ENCODE data around the gene PPP1R7. TPM values are rescaled to one million over a fixed set of nuclear protein-coding genes. Genes with fewer than 3 reads are reported as not detected.
"Not testable (repeated sequence)": the region's sequence is repeated elsewhere in the genome, so short reads cannot be mapped to it uniquely, and the experiment has no call there.

Gene PPP1R7, protein sequence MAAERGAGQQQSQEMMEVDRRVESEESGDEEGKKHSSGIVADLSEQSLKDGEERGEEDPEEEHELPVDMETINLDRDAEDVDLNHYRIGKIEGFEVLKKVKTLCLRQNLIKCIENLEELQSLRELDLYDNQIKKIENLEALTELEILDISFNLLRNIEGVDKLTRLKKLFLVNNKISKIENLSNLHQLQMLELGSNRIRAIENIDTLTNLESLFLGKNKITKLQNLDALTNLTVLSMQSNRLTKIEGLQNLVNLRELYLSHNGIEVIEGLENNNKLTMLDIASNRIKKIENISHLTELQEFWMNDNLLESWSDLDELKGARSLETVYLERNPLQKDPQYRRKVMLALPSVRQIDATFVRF
- 10 to 100 TPM; 21.9 to 55.3 (median 37.8) TPM for total RNA-seq
- 100 to 1,000 TPM in 1 of 2 donors, 10 to 100 TPM in 1; 56.0 to 120 TPM for polyA plus RNA-seq
- long read RNA-seq, donor 1, transcript PPP1R7-201 (10 exons, 2,386 nt) = major isoform, 59 of 102 reads
- long read RNA-seq, donor 1, transcript PPP1R7-202 (9 exons, 1,954 nt) = minor isoform, 9 of 102 reads
- long read RNA-seq, donor 1, partial matches to known transcripts = 16 of 102 reads
- long read RNA-seq, donor 1, other reads (novel, unspliced or antisense) = 9 of 102 reads
- long read RNA-seq, donor 2, transcript PPP1R7-201 (10 exons, 2,386 nt) = major isoform, 50 of 115 reads
- long read RNA-seq, donor 2, transcript PPP1R7-206 (9 exons, 965 nt) = minor isoform, 5 of 115 reads
- long read RNA-seq, donor 2, partial matches to known transcripts = 57 of 115 reads
- long read RNA-seq, donor 2, other reads (novel, unspliced or antisense) = 0 of 115 reads
- long read RNA-seq, donor 3, transcript PPP1R7-201 (10 exons, 2,386 nt) = major isoform, 25 of 35 reads
- long read RNA-seq, donor 3, partial matches to known transcripts = 3 of 35 reads
- long read RNA-seq, donor 3, other reads (novel, unspliced or antisense) = 2 of 35 reads

DNA sequence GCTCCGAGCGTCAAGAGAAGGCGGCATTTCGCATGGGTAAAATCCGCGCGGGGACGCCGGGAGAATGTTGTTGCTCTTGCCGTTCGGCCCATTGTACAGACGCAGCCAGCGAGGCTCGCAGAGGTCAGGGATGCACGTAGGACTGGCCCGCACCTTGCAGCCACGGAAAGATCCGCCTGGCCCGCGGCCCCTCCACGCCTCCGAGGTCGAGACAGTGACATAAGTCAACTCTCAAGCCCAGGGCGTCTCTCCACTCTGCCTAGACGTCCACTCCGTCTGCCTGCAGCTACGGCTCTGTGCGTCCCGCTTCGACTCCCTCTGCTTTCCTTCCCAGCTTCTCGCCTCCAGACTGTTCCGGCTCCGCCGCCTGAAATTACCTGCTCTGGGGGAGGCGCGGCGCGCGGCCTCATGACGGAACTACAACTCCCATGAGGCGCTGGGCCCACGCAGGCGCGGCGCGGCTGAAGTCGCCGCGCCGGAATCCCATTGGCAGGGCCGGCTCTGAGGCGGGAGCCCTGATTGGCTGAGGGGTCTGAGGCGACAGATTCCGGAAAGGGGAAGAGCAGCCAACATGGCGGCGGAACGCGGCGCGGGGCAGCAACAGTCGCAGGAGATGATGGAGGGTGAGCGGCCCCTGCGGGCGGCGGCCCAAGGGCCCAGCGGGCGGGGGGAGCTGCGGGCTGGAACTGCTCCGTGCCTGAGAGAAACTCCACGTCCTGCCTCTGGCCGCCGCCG lies at the start of gene PPP1R7:
Gene PPP1R7, plus strand, starts transcription at position 543 of the 735 bp plus-strand sequence. Its CDS starts 29 bp downstream, at position 572.
- peak within 1 kb of the TSS; percentile 87 for H3K4me3 ChIP-seq
- H3K36me3 ChIP-seq = no peaks in the 10 kb centered on the region
- TF ChIP-seq EP300 (IDR thresholded peaks at IDR 0.05) (no peak), POLR2A (IDR thresholded peaks at IDR 0.05) (peak; percentile 79)
- TF ChIP-seq, protein P1, sequence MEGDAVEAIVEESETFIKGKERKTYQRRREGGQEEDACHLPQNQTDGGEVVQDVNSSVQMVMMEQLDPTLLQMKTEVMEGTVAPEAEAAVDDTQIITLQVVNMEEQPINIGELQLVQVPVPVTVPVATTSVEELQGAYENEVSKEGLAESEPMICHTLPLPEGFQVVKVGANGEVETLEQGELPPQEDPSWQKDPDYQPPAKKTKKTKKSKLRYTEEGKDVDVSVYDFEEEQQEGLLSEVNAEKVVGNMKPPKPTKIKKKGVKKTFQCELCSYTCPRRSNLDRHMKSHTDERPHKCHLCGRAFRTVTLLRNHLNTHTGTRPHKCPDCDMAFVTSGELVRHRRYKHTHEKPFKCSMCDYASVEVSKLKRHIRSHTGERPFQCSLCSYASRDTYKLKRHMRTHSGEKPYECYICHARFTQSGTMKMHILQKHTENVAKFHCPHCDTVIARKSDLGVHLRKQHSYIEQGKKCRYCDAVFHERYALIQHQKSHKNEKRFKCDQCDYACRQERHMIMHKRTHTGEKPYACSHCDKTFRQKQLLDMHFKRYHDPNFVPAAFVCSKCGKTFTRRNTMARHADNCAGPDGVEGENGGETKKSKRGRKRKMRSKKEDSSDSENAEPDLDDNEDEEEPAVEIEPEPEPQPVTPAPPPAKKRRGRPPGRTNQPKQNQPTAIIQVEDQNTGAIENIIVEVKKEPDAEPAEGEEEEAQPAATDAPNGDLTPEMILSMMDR (IDR thresholded peaks at IDR 0.05) = peak in 1 of 3 donors; percentile 25
- H3K27me3 ChIP-seq = no peaks in the 10 kb centered on the region
- DNase-seq = peak; percentile 92 to 95 (median 93)
- intact Hi-C loops (cut with DNase I) = no loop called here
- peak within 1 kb of the TSS in 1 of 2 donors; percentile 74 for H3K27ac ChIP-seq
- H3K4me1 ChIP-seq (ENCODE audit: insufficient read depth) = no peaks in the 10 kb centered on the region
- 0 to 1% (median 0%) methylated on average over 60 to 73 of the region's 73 CpGs for WGBS, 3 donors
- no peaks in the 10 kb centered on the region for H3K9me3 ChIP-seq

DNA sequence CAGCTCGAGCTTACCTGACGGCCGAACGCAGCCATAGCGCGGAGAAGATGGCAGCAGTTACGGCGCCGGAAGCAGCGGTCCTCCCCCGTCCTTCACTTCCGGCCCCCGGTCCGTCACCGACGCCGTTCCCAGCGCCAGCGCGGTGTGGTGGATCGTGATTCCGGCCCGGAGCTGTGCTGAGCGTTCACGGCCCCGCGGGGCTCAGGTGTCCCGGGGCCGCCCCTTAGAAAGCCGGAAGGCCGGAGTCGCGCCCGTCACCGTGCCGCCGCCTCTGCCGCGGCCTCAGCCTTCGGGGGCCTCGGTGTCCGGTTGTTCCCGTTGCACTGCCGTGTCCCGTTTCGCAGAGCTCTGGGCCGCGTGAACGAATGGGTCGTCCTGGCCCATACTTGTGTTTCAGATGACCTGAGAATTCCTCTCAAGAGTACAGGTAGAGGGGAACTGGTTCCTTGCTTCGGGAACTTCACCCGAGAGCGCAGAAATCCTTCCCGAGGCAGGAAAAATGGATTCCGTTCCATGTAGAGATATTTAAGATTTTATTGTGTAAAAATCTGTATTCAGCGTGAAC lies 47.9 kb upstream of the PPP1R7 start, which contains the start of gene MTERF4:
Gene MTERF4, minus strand, starts transcription at position 49 of the 565 bp plus-strand sequence. Its CDS starts 14 bp downstream, at position 35.
- H3K9me3 ChIP-seq = no peaks in the 10 kb centered on the region
- H3K36me3 ChIP-seq = no peaks in the 10 kb centered on the region
- H3K27me3 ChIP-seq = no peaks in the 10 kb centered on the region
- DNase-seq = peak; percentile 83 to 90 (median 86)
- H3K4me3 ChIP-seq = peak within 1 kb of the TSS; percentile 94
- H3K27ac ChIP-seq = peak within 1 kb of the TSS; percentile 66 to 84
- intact Hi-C loops (cut with DNase I) = no loop called here
- no peak for TF ChIP-seq EP300 (IDR thresholded peaks at IDR 0.05)
- TF ChIP-seq, protein P1 (IDR thresholded peaks at IDR 0.05) = peak in 1 of 3 donors; percentile 31
- TF ChIP-seq POLR2A (IDR thresholded peaks at IDR 0.05) = peak; percentile 57
- peaks cover 9% of the 10 kb centered on the region for H3K4me1 ChIP-seq (ENCODE audit: insufficient read depth)
- WGBS, 3 donors = 0% methylated on average over 35 to 56 of the region's 56 CpGs

DNA sequence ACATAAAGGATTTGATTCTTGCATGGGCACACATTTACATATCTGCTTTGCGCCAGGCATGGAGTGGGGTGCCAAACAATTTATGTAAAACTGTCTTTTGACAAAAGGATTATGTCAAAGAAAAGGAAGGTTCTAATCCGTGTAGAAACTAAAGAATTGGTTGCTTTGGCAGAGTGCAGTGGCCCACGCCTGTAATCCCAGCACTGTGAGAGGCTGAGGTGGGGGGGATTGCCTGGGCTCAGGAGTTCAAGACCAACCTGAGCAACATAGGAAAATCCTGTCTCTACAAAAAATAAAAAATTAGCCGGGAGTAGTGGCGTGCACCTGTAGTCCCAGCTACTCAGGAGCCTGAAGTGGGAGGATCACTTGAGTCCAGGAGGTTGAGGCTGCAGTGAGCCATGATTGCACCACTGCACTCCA lies 47.1 kb upstream of the PPP1R7 start:
- no peak for DNase-seq
- Histone ChIP-seq H3K4me3 (peak overlapping the region; percentile 94), H3K36me3 (no peaks in the 10 kb centered on the region), H3K27me3 (no peaks in the 10 kb centered on the region), H3K9me3 (no peaks in the 10 kb centered on the region), H3K27ac (peak overlapping the region in 1 of 2 donors; percentile 84), H3K4me1 (ENCODE audit: insufficient read depth) (peaks cover 9% of the 10 kb centered on the region)
- TF ChIP-seq POLR2A (IDR thresholded peaks at IDR 0.05) (no peak), EP300 (IDR thresholded peaks at IDR 0.05) (no peak)
- TF ChIP-seq, protein P1 (IDR thresholded peaks at IDR 0.05) = no peak
- WGBS, 3 donors = 36 to 52% (median 48%) methylated on average over 5 of the region's 5 CpGs
- intact Hi-C loops (cut with DNase I) = no loop called here

DNA sequence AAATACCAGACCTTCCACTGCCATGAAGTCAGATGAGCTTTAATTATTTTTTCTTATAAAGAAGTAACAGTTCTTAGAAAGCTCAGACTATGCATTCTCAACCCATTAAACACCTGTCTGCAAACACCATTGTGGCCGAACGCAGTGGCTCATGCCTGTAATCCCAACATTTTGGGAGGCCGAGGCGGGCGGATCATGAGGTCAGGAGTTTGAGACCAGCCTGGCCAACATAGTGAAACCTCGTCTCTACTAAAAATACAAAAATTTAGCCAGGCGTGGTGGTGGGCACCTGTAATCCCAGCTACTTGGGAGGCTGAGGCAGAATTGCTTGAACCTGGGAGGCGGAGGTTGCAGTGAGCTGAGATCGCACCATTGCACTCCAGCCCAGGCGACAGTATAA lies 45.7 kb upstream of the PPP1R7 start:
- DNase-seq; H3K27me3 ChIP-seq; H3K4me3 ChIP-seq; H3K4me1 ChIP-seq (ENCODE audit: insufficient read depth); H3K36me3 ChIP-seq; H3K27ac ChIP-seq; H3K9me3 ChIP-seq; intact Hi-C loops (cut with DNase I): not testable (repeated sequence)
- 95 to 97% (median 96%) methylated on average over 10 of the region's 10 CpGs for WGBS, 3 donors
